Measurements from ENCODE around the gene PRICKLE2. TPM values are rescaled to one million over a fixed set of nuclear protein-coding genes. Genes with fewer than 3 reads are reported as not detected.

The PRICKLE2 gene
- polyA plus RNA-seq, 2 of the 4 experiments (the other 2 are of a cell fraction): 5.3 to 6.3 TPM

- Histone ChIP-seq H3K9me3 (0 out of 3 replicates have a peak, but pooled peaks cover 3% of the 10 kb centered on the region), H3K4me1 (peaks cover 33% of the 10 kb centered on the region), H3K4me2 (no peak overlapping the region; the same call in 2 of the 3 replicates), H3K27ac (no peak overlapping the region), H3K4me3 (no peak overlapping the region)
- DNase-seq (ENCODE audit: low read depth in 1 of 2, low spot score in 1 of 2) (no peak), ATAC-seq (no peak), FAIRE-seq (no peak)
- 91% methylated on average over 1 of the region's 1 CpG for WGBS (ENCODE audit: missing lambda C conversion rate)
- CTCF ChIA-PET: interaction anchor here (1.0 to 1.2 kb wide), 2 partner anchors 12 to 30 kb away, joined by 3 read pairs; partner anchors contain the start of gene PRICKLE2
- TF ChIP-seq BHLHE40 (IDR thresholded peaks at IDR 0.05; ENCODE audit: low read depth, low read length) (no peak), ZSCAN20 (CRISPR knock-in tag; IDR thresholded peaks at IDR 0.05) (no peak), HES2 (IDR thresholded peaks at IDR 0.05) (no peak), RCOR1 (IDR thresholded peaks at IDR 0.05; ENCODE audit: low read depth, low read length) (no peak), MAX (IDR thresholded peaks at IDR 0.05) (no peak), CBX8 (IDR thresholded peaks at IDR 0.05) (no peak), CTCF (IDR thresholded peaks at IDR 0.05) (no peak), ZC3H11A (IDR thresholded peaks at IDR 0.05) (no peak), RNF2 (IDR thresholded peaks at IDR 0.05; ENCODE audit: borderline replicate concordance, low read depth) (no peak), MAZ (IDR thresholded peaks at IDR 0.05; ENCODE audit: borderline replicate concordance, low read depth, low read length) (no peak), CHD2 (IDR thresholded peaks at IDR 0.05; ENCODE audit: low read length, partially characterized antibody) (no peak)
- POLR2A ChIA-PET: no interaction called here
Measured at GRCh38 chr3:64195789-64196188, 29.5 kb downstream of the PRICKLE2 start.

GRCh38 chr3:64191822-64192221, 33.4 kb downstream of the PRICKLE2 start:
- ATAC-seq (no peak), DNase-seq (ENCODE audit: low read depth in 1 of 2, low spot score in 1 of 2) (no peak), FAIRE-seq (no peak)
- no peak for TF ChIP-seq BCL3 (IDR thresholded peaks at IDR 0.05)
- no peak for TF ChIP-seq JUN (IDR thresholded peaks at IDR 0.05)
- TF ChIP-seq EP300 (IDR thresholded peaks at IDR 0.05): no peak
- TF ChIP-seq RFX5 (IDR thresholded peaks at IDR 0.05): no peak
- peak overlapping the region; percentile 83 to 92 for H3K27ac ChIP-seq
- CTCF ChIA-PET: no interaction called here
- POLR2A ChIA-PET: no interaction called here
- peaks cover 58% of the 10 kb centered on the region for H3K4me1 ChIP-seq
- H3K4me2 ChIP-seq: peak overlapping the region; percentile 79; the same call in 2 of the 3 replicates
- H3K4me3 ChIP-seq: no peak overlapping the region
- WGBS (ENCODE audit: missing lambda C conversion rate): 94% methylated on average over 6 of the region's 6 CpGs
- 0 out of 3 replicates have a peak, but pooled peaks cover 3% of the 10 kb centered on the region for H3K9me3 ChIP-seq

GRCh38 chr3:64190517-64191515, 34.5 kb downstream of the PRICKLE2 start:
- Histone ChIP-seq H3K4me3 (no peak overlapping the region), H3K9me3 (0 out of 3 replicates have a peak, but pooled peaks cover 3% of the 10 kb centered on the region), H3K4me2 (peak overlapping the region; percentile 79), H3K4me1 (peaks cover 64% of the 10 kb centered on the region), H3K27ac (peak overlapping the region; percentile 83 to 92)
- WGBS (ENCODE audit: missing lambda C conversion rate): 53% methylated on average over 8 of the region's 8 CpGs
- peak; percentile 28 for FAIRE-seq
- ChIA-PET POLR2A (no interaction called here), CTCF (interaction anchor here (0.6 to 1.4 kb wide), 3 partner anchors 28 to 283 kb away, joined by 4 read pairs; no protein-coding TSS in a partner anchor)
- DNase-seq (ENCODE audit: low read depth in 1 of 2, low spot score in 1 of 2): peak; percentile 17 to 57
- peak in 1 of 2 experiments; percentile 32; a peak in 1 of 6 replicates for ATAC-seq
- TF ChIP-seq TFCP2L1 (CRISPR knock-in tag; IDR thresholded peaks at IDR 0.05) (no peak), HES2 (IDR thresholded peaks at IDR 0.05) (peak; percentile 64; the same call in 1 of the 2 replicates), EP300 (IDR thresholded peaks at IDR 0.05) (peak in 1 of 2 experiments; percentile 64; a peak in 2 of 5 replicates), FOSL2 (IDR thresholded peaks at IDR 0.05) (peak; percentile 41; the same call in 1 of the 2 replicates), FOSL2 (CRISPR knock-in tag; IDR thresholded peaks at IDR 0.05) (peak; percentile 68), JUNB (IDR thresholded peaks at IDR 0.05) (peak; percentile 42), SMC3 (IDR thresholded peaks at IDR 0.05) (no peak), CEBPB (IDR thresholded peaks at IDR 0.05) (peak; percentile 85 to 89), ESRRA (IDR thresholded peaks at IDR 0.05; ENCODE audit: borderline replicate concordance, low read length) (no peak), MAZ (IDR thresholded peaks at IDR 0.05; ENCODE audit: borderline replicate concordance, low read depth, low read length) (no peak), CTCF (IDR thresholded peaks at IDR 0.05) (no peak), SREBF2 (IDR thresholded peaks at IDR 0.05) (no peak), CHD4 (IDR thresholded peaks at IDR 0.05; ENCODE audit: borderline replicate concordance) (no peak), NR3C1 (IDR thresholded peaks at IDR 0.05) (no peak), MAFK (IDR thresholded peaks at IDR 0.05; ENCODE audit: partially characterized antibody) (peak; percentile 95)
